Uterus (tissue), 2 donors: ENCODE results near the gene CREB5.

Source experiments
- POLR2A ChIP-seq, 2 donors: fragments of 450-650 bp; IDR thresholded peaks; one replicate each; pipeline ENCODE4 v1.6.1; 2016; ENCODE audit warnings: antibody characterized with exemption in 2 of 2, mild to moderate bottlenecking in 1 of 2, moderate library complexity in 1 of 2
- TF ChIP-seq, protein P1 (sequence below), 4 experiments: fragments of 200-600 bp in 2 of 4; fragments of 450-650 bp in 2 of 4; sonication (generic) in 2 of 4; IDR thresholded peaks; one replicate each; pipeline ENCODE4 v1.5.1; 2016 to 2019; ENCODE audit warnings: antibody characterized with exemption in 4 of 4, mild to moderate bottlenecking in 2 of 4, moderate library complexity in 1 of 4

DNA sequence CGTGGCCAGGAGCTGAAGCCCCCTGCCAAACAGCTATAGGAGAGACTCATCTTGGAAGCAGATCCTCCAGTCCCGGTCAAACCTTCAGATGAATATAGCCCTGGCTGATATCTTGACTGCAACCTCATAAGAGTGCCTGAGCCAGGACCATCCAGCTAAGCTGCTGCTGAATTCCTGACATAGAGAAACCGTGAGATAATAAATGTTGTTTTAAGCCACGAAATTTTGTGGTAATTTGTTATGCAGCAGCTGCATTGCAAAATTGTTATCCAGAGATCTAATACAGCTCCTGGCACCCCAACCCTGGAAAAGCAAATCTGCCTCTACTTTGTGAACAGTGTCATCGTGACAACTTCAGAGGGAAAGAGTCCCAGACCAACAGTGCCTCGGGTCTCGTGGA lies 119.9 kb downstream of the CREB5 start:
- TF ChIP-seq POLR2A (IDR thresholded peaks at IDR 0.05), result no peak
- TF ChIP-seq, protein P1, sequence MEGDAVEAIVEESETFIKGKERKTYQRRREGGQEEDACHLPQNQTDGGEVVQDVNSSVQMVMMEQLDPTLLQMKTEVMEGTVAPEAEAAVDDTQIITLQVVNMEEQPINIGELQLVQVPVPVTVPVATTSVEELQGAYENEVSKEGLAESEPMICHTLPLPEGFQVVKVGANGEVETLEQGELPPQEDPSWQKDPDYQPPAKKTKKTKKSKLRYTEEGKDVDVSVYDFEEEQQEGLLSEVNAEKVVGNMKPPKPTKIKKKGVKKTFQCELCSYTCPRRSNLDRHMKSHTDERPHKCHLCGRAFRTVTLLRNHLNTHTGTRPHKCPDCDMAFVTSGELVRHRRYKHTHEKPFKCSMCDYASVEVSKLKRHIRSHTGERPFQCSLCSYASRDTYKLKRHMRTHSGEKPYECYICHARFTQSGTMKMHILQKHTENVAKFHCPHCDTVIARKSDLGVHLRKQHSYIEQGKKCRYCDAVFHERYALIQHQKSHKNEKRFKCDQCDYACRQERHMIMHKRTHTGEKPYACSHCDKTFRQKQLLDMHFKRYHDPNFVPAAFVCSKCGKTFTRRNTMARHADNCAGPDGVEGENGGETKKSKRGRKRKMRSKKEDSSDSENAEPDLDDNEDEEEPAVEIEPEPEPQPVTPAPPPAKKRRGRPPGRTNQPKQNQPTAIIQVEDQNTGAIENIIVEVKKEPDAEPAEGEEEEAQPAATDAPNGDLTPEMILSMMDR (IDR thresholded peaks at IDR 0.05), result no peak
